T-helper 1 cell treated with Interleukin-12 subunit alpha and Interleukin-12 subunit beta and Interleukin-4 antibody, amounts not matched to agents 30 ng/mL and 1 ng/mL, for 36 hours (primary cell): Measurements from ENCODE around the gene SLC25A43. TPM values are rescaled to one million over a fixed set of nuclear protein-coding genes. Genes with fewer than 3 reads are reported as not detected.
"Not testable (repeated sequence)": the region's sequence is repeated elsewhere in the genome, so short reads cannot be mapped to it uniquely, and the experiment has no call there.

Experiments used
- intact Hi-C: fragments of 100-400 bp; cut with micrococcal nuclease; formaldehyde crosslinking; loops from one replicate; pipeline ENCODE4 v1.15.1; 2024
- total RNA-seq: library from RNA; stranded (reverse); gene quantifications from 2 replicates; pipeline ENCODE4 v1.2.3, GENCODE V29; 2022

The SLC25A43 gene
- total RNA-seq, 1 donor from 2014 or later: 9.5 TPM

GRCh38 chrX:119407681-119408080 lies 8.5 kb downstream of the SLC25A43 start:
- intact Hi-C loops: no loop called here

GRCh38 chrX:119410027-119410819 lies 11.1 kb downstream of the SLC25A43 start:
- intact Hi-C loops: no loop called here

GRCh38 chrX:119410854-119411253 lies 11.7 kb downstream of the SLC25A43 start:
- intact Hi-C loops: no loop called here

GRCh38 chrX:119411959-119412358 lies 12.8 kb downstream of the SLC25A43 start:
- intact Hi-C loops: no loop called here

- intact Hi-C loops: no loop called here
Observed at GRCh38 chrX:119417376-119417775, 18.2 kb downstream of the SLC25A43 start.

GRCh38 chrX:119417842-119418241 lies 18.7 kb downstream of the SLC25A43 start:
- intact Hi-C loops: no loop called here

GRCh38 chrX:119419146-119419545 lies 20.0 kb downstream of the SLC25A43 start:
- intact Hi-C loops: no loop called here

- intact Hi-C loops: no loop called here
Observed at GRCh38 chrX:119419898-119420297, 20.8 kb downstream of the SLC25A43 start.

GRCh38 chrX:119421016-119421705 lies 22.0 kb downstream of the SLC25A43 start:
- intact Hi-C loops: no loop called here

GRCh38 chrX:119423631-119424030 lies 24.5 kb downstream of the SLC25A43 start:
- intact Hi-C loops: no loop called here

- intact Hi-C loops: no loop called here
Observed at GRCh38 chrX:119424999-119425398, 25.9 kb downstream of the SLC25A43 start.

GRCh38 chrX:119427024-119427794 lies 28.1 kb downstream of the SLC25A43 start:
- intact Hi-C loops: no loop called here

GRCh38 chrX:119427795-119428185 lies 28.7 kb downstream of the SLC25A43 start:
- intact Hi-C loops: no loop called here

- intact Hi-C loops: no loop called here
Observed at GRCh38 chrX:119429471-119429870, 30.3 kb downstream of the SLC25A43 start.

GRCh38 chrX:119441295-119441694 lies 42.2 kb downstream of the SLC25A43 start:
- intact Hi-C loops: not testable (repeated sequence)

- intact Hi-C loops: no loop called here
Observed at GRCh38 chrX:119442286-119442685, 43.1 kb downstream of the SLC25A43 start.

GRCh38 chrX:119453202-119453601 lies 54.1 kb downstream of the SLC25A43 start:
- intact Hi-C loops: no loop called here

GRCh38 chrX:119455264-119455663 lies 56.1 kb downstream of the SLC25A43 start:
- intact Hi-C loops: no loop called here

- intact Hi-C loops: no loop called here
Observed at GRCh38 chrX:119459181-119459580, 60.0 kb downstream of the SLC25A43 start.

GRCh38 chrX:119465555-119465954 lies 66.4 kb downstream of the SLC25A43 start:
- intact Hi-C loops: loop anchor here (10.0 kb wide), 1 partner anchor 1121 kb away; the partner anchor contains the start of gene WDR44

- intact Hi-C loops: loop anchor here (10.0 kb wide), 1 partner anchor 1122 kb away; the partner anchor contains the start of gene WDR44
Observed at GRCh38 chrX:119466970-119467369, 67.8 kb downstream of the SLC25A43 start.

GRCh38 chrX:119467433-119467832 lies 68.3 kb downstream of the SLC25A43 start:
- intact Hi-C loops: loop anchor here (10.0 kb wide), 1 partner anchor 1123 kb away; the partner anchor contains the start of gene WDR44
